ENCODE data around the gene CRTC3. TPM values are rescaled to one million over a fixed set of nuclear protein-coding genes. Genes with fewer than 3 reads are reported as not detected.
A peak's percentile ranks its signal among the peaks of the same experiment; 100 is the strongest.

The CRTC3 gene
- total RNA-seq, result 33.8 to 39.7 TPM (median 37.7 TPM) in 3 replicates
- long read RNA-seq, full-length matches to known transcripts, result 10 of 22 reads
- long read RNA-seq, partial matches to known transcripts, result 2 of 22 reads
- long read RNA-seq, other reads (novel, unspliced or antisense), result 10 of 22 reads

- Mint-ChIP-seq H3K4me1 (ENCODE audit: low read depth) (peaks cover 37% of the 10 kb centered on the region), H3K9me3 (ENCODE audit: low read depth) (no peaks in the 10 kb centered on the region), H3K27ac (ENCODE audit: unreplicated experiment) (peak within 1 kb of the TSS; percentile 84), H3K27me3 (ENCODE audit: low read depth) (no peaks in the 10 kb centered on the region), H3K36me3 (ENCODE audit: low read depth) (no peaks in the 10 kb centered on the region), H3K4me3 (ENCODE audit: unreplicated experiment) (peak within 1 kb of the TSS; percentile 87)
- no peak for DNase-seq (ENCODE audit: low spot score)
- TF ChIP-seq CTCF (IDR thresholded peaks at IDR 0.05), result peak; percentile 38
Measured at GRCh38 chr15:90529371-90530249, at the start of gene CRTC3. CRTC3 (plus strand) TSS chr15:90529923; CDS start chr15:90530072, 149 bp downstream.

GRCh38 chr15:90481023-90481422 is 48.7 kb upstream of the CRTC3 start:
- H3K9me3 Mint-ChIP-seq (ENCODE audit: low read depth), result no peaks in the 10 kb centered on the region
- no peaks in the 10 kb centered on the region for H3K27me3 Mint-ChIP-seq (ENCODE audit: low read depth)
- peak overlapping the region; percentile 65 for H3K27ac Mint-ChIP-seq (ENCODE audit: unreplicated experiment)
- no peak for DNase-seq (ENCODE audit: low spot score)
- TF ChIP-seq CTCF (IDR thresholded peaks at IDR 0.05), result no peak
- no peak overlapping the region for H3K4me3 Mint-ChIP-seq (ENCODE audit: unreplicated experiment)
- peaks cover 40% of the 10 kb centered on the region for H3K36me3 Mint-ChIP-seq (ENCODE audit: low read depth)
- no peaks in the 10 kb centered on the region for H3K4me1 Mint-ChIP-seq (ENCODE audit: low read depth)

GRCh38 chr15:90482124-90483011 is 47.4 kb upstream of the CRTC3 start:
- Mint-ChIP-seq H3K27ac (ENCODE audit: unreplicated experiment) (peak overlapping the region; percentile 50), H3K9me3 (ENCODE audit: low read depth) (no peaks in the 10 kb centered on the region), H3K4me1 (ENCODE audit: low read depth) (no peaks in the 10 kb centered on the region), H3K4me3 (ENCODE audit: unreplicated experiment) (no peak overlapping the region), H3K36me3 (ENCODE audit: low read depth) (peaks cover 43% of the 10 kb centered on the region), H3K27me3 (ENCODE audit: low read depth) (no peaks in the 10 kb centered on the region)
- peak; percentile 94 for TF ChIP-seq CTCF (IDR thresholded peaks at IDR 0.05)
- no peak for DNase-seq (ENCODE audit: low spot score)

GRCh38 chr15:90483012-90483307 is 46.8 kb upstream of the CRTC3 start:
- no peaks in the 10 kb centered on the region for H3K9me3 Mint-ChIP-seq (ENCODE audit: low read depth)
- no peak overlapping the region for H3K27ac Mint-ChIP-seq (ENCODE audit: unreplicated experiment)
- no peaks in the 10 kb centered on the region for H3K27me3 Mint-ChIP-seq (ENCODE audit: low read depth)
- H3K4me3 Mint-ChIP-seq (ENCODE audit: unreplicated experiment), result no peak overlapping the region
- no peak for TF ChIP-seq CTCF (IDR thresholded peaks at IDR 0.05)
- no peaks in the 10 kb centered on the region for H3K4me1 Mint-ChIP-seq (ENCODE audit: low read depth)
- peaks cover 43% of the 10 kb centered on the region for H3K36me3 Mint-ChIP-seq (ENCODE audit: low read depth)
- no peak for DNase-seq (ENCODE audit: low spot score)

- no peak for TF ChIP-seq CTCF (IDR thresholded peaks at IDR 0.05)
- H3K27ac Mint-ChIP-seq (ENCODE audit: unreplicated experiment), result no peak overlapping the region
- no peaks in the 10 kb centered on the region for H3K4me1 Mint-ChIP-seq (ENCODE audit: low read depth)
- H3K36me3 Mint-ChIP-seq (ENCODE audit: low read depth), result peaks cover 46% of the 10 kb centered on the region
- DNase-seq (ENCODE audit: low spot score), result no peak
- H3K9me3 Mint-ChIP-seq (ENCODE audit: low read depth), result no peaks in the 10 kb centered on the region
- H3K4me3 Mint-ChIP-seq (ENCODE audit: unreplicated experiment), result no peak overlapping the region
- no peaks in the 10 kb centered on the region for H3K27me3 Mint-ChIP-seq (ENCODE audit: low read depth)
Measured at GRCh38 chr15:90483637-90484036, 46.1 kb upstream of the CRTC3 start.
